Esophagus muscularis mucosa (tissue), 3 donors: Measurements from ENCODE around the gene CAMKK2.

Experiments used
- CTCF ChIP-seq, 3 experiments: fragments of 200-600 bp in 2 of 3; fragments of 450-650 bp in 1 of 3; sonication (generic) in 2 of 3; IDR thresholded peaks; one replicate each; pipeline ENCODE4 v1.5.1; 2017 to 2019; ENCODE audit warnings: antibody characterized with exemption in 3 of 3, mild to moderate bottlenecking in 2 of 3, moderate library complexity in 1 of 3
- POLR2A ChIP-seq: fragments of 450-650 bp; IDR thresholded peaks from one replicate; pipeline ENCODE4 v1.6.1; 2017; ENCODE audit warnings: antibody characterized with exemption, moderate library complexity, mild to moderate bottlenecking, low read depth
- POLR2AphosphoS5 ChIP-seq, 2 donors: sonication (generic); formaldehyde crosslinking; IDR thresholded peaks; one replicate each; pipeline ENCODE4 v1.6.1; 2017; ENCODE audit warnings: antibody characterized with exemption in 2 of 2

DNA sequence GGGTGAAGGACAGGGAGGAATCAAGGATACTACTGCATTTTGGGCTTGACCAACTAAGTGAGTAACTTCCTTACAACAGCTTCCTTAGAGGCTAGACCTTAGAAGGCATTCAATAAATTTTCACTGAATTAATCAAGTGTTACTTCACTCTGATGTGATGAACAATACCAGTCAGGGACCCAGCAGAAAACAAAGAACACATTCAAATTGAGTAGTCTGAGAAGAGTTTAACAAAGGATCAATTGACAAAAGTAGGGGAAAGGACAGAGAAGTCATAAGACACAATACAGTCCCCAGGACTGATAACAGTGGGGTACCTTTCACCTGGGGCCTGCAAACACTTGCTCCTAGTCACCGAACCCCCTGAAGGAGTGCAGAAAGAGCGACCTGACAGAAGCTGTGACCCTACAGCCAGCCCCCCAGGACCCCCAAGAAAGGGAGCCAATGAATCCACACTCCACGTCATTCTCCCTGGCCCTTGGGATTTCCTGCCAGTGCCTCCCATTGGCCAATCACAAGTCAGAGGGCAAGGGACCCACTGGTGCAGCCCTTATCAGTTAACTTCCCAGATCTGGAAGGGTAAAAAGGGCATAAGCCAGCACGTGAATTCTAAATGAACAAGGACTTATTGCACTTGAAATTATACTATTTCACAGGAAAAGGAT lies 48.8 kb upstream of the CAMKK2 start:
- no peak for TF ChIP-seq CTCF (IDR thresholded peaks at IDR 0.05)
- no peak for TF ChIP-seq POLR2AphosphoS5 (IDR thresholded peaks at IDR 0.05)
- no peak for TF ChIP-seq POLR2A
